ENCODE measurements around the gene UNCX.

DNA sequence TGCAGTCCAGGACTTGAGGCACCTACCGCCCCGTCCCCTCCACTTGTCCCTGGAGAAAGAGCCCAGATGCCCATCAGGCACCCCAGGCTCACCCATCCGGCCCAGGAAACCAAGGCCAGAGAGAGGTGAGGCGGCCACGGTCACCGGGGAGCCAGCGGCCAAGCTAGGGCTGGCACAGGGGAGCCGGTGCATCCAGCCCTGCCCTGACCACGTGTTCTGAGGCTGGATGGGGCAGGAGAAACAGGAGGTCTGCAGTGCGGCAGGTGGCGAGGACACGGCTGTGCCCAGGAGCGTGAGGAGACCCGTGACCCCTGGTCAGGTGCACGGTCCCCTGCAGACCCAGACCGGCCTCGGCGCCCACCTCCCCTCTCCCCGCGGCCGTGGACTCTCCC lies 27.6 kb downstream of the UNCX start:
- TF ChIP-seq, protein P1, sequence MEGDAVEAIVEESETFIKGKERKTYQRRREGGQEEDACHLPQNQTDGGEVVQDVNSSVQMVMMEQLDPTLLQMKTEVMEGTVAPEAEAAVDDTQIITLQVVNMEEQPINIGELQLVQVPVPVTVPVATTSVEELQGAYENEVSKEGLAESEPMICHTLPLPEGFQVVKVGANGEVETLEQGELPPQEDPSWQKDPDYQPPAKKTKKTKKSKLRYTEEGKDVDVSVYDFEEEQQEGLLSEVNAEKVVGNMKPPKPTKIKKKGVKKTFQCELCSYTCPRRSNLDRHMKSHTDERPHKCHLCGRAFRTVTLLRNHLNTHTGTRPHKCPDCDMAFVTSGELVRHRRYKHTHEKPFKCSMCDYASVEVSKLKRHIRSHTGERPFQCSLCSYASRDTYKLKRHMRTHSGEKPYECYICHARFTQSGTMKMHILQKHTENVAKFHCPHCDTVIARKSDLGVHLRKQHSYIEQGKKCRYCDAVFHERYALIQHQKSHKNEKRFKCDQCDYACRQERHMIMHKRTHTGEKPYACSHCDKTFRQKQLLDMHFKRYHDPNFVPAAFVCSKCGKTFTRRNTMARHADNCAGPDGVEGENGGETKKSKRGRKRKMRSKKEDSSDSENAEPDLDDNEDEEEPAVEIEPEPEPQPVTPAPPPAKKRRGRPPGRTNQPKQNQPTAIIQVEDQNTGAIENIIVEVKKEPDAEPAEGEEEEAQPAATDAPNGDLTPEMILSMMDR (IDR thresholded peaks at IDR 0.05) = no peak
- TF ChIP-seq POLR2A (IDR thresholded peaks at IDR 0.05) = no peak
